ENCODE measurements around the gene SOAT2.

DNA sequence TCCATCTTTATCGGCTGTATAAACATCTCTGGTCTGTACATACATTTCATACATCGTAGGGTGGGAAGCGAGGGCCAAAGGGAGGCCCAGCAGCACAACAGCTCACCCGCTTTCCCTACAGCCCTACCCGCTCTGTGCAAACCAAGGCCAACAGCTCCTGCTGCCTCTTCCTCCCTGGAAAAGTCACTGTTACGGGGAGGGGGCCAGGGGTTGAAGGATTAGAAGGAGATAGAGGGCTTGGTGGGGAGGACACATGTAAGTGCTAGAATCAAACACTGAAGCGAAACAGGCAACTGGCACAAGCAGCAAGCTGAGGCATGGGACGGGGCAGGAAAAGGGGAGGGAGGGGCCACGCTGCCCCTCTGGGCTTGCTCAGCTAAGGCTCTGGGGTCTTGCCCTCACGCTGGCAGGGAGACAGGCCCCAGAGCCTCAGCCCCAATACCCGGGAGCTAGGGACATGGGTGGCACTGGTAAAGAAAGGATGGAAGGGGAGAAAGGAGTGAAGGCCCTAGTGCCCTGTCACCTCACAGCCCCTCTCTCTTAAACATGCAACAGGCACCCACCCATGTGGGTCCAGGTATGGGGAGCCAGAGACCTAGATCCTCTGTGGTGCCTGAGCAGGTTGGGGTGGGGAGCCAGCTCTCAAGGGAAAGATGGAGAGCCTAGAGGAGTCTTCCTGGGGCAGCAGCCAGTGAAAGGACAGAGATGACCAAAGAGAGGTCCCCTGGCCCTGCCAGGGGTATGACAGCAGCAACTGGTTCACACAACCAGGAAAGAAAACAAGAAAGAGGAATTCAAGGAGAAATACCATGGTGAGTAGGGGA is 38.5 kb upstream of the SOAT2 start:
- TF ChIP-seq POLR2AphosphoS5 (IDR thresholded peaks at IDR 0.05; ENCODE audit: low read depth, low read length) (no peak), POLR2A (IDR thresholded peaks at IDR 0.05; ENCODE audit: low read depth, low read length) (no peak), TAF1 (IDR thresholded peaks at IDR 0.05; ENCODE audit: borderline replicate concordance, low read depth, low read length) (no peak)

All from GM12892 (cell line).